K562 (cell line): Measurements from ENCODE around the gene LRRC58. TPM values are rescaled to one million over a fixed set of nuclear protein-coding genes. Genes with fewer than 3 reads are reported as not detected.

Experiments
- ATAC-seq: fragments of 200-7000 bp; cut with Tn5 transposase; 3 replicates; pipeline ENCODE4 v1.9.1; 2020; ENCODE audit warnings: moderate library complexity
- BruUV-seq: library from RNA; stranded (reverse); fragments of 400-500 nt; replicated peaks from 2 replicates; lab custom pipeline; 2021; lab: Mats Ljungman, UMichigan
- CTCF ChIA-PET: fragments of 300-600 bp; formaldehyde crosslinking; extraction: SDS; loops from one replicate; lab custom pipeline; 2021; ENCODE audit warnings: low intra/inter-chr PET ratio; lab: Yijun Ruan, JAX
- POLR2A ChIA-PET: fragments of 300-600, 350-650 bp; sonication (Branson Sonifier 250); formaldehyde crosslinking; extraction: SDS; loops from one replicate; lab custom pipeline; 2021; ENCODE audit warnings: antibody characterized with exemption, inconsistent platforms; lab: Yijun Ruan, JAX
- DNase-seq, 4 experiments: peaks; one replicate each; pipeline versions ENCODE4 v3.0.0 to v3.0.0-alpha.2; 2011 to 2018; ENCODE audit warnings: low spot score in 3 of 4, mixed read lengths in 3 of 4; ENCODE audit errors: extremely low read depth in 1 of 4
- FAIRE-seq: peaks from 2 replicates; lab custom pipeline; 2011; peaks lifted over from hg19 to GRCh38; lab: Jason Lieb, UNC
- H2AFZ ChIP-seq: 2 replicates; pipeline ENCODE4 v1.6.0; 2011; ENCODE audit warnings: low read depth, low read length, control low read depth, inconsistent platforms
- H3K27ac ChIP-seq: fragments of 200-600 bp; 3 replicates; pipeline ENCODE4 v1.8.0; 2011; ENCODE audit warnings: low read depth, mild to moderate bottlenecking, control low read depth, inconsistent platforms, low read length, moderate library complexity, mixed read lengths; ENCODE audit errors: extremely low read depth
- H3K27me3 ChIP-seq, 2 experiments: fragments of 300-600 bp in 1 of 2; 2 replicates in 1 of 2; 3 replicates in 1 of 2; pipeline versions ENCODE4 v1.6.0 to v1.8.0; 2011; ENCODE audit warnings: inconsistent platforms in 2 of 2, low read length in 2 of 2, mild to moderate bottlenecking in 1 of 2, mixed read lengths in 1 of 2, moderate library complexity in 1 of 2; ENCODE audit not compliant: control insufficient read depth in 2 of 2, insufficient read depth in 2 of 2
- H3K36me3 ChIP-seq: fragments of 300-600 bp; 3 replicates; pipeline ENCODE4 v1.8.0; 2011; ENCODE audit warnings: mild to moderate bottlenecking, low read length, inconsistent platforms; ENCODE audit not compliant: control insufficient read depth, insufficient read depth
- H3K4me1 ChIP-seq, 2 experiments: fragments of 200-600 bp in 1 of 2; replicated peaks in 1 of 2; 2 replicates in 1 of 2; 3 replicates in 1 of 2; pipeline versions ENCODE4 v1.5.1 to v1.8.0; 2011; ENCODE audit warnings: inconsistent platforms in 2 of 2, low read length in 2 of 2, mild to moderate bottlenecking in 1 of 2, mixed read lengths in 1 of 2, moderate library complexity in 1 of 2; ENCODE audit not compliant: control insufficient read depth in 2 of 2, insufficient read depth in 2 of 2
- H3K4me2 ChIP-seq: 2 replicates; pipeline ENCODE4 v1.6.1; 2011; ENCODE audit warnings: low read length, control low read depth, inconsistent platforms, mixed read lengths; ENCODE audit not compliant: insufficient read depth
- H3K4me3 ChIP-seq: fragments of 200-600 bp; sonication (generic), shearing (Covaris generic); 2 replicates; pipeline ENCODE4 v1.5.1; 2016; ENCODE audit warnings: control low read depth, inconsistent platforms
- H3K79me2 ChIP-seq: fragments of 200-600 bp; 3 replicates; pipeline ENCODE4 v1.8.0; 2011; ENCODE audit warnings: low read length, inconsistent platforms; ENCODE audit not compliant: control insufficient read depth, insufficient read depth
- H3K9ac ChIP-seq, 2 experiments: 2 replicates each; pipeline versions ENCODE4 v1.6.0 to v1.6.1; 2011; ENCODE audit warnings: low read depth in 2 of 2, low read length in 2 of 2, control low read depth in 1 of 2, inconsistent platforms in 1 of 2, mild to moderate bottlenecking in 1 of 2, mixed read lengths in 1 of 2; ENCODE audit not compliant: insufficient read depth in 1 of 2
- H3K9me1 ChIP-seq: one replicate; pipeline ENCODE4 v1.6.0; 2011; ENCODE audit warnings: inconsistent platforms, mild to moderate bottlenecking, low read length, moderate library complexity; ENCODE audit not compliant: control insufficient read depth, insufficient read depth
- H3K9me3 ChIP-seq: replicated peaks from 2 replicates; pipeline ENCODE4 v1.5.1; 2011; ENCODE audit warnings: low read depth, low read length, inconsistent platforms; ENCODE audit not compliant: control insufficient read depth, insufficient read depth
- H4K20me1 ChIP-seq: replicated peaks from 2 replicates; pipeline ENCODE4 v1.6.1; 2011; ENCODE audit warnings: low read length, inconsistent platforms, mixed read lengths; ENCODE audit not compliant: control insufficient read depth, insufficient read depth
- FUS ChIP-seq: fragments of 200-400 bp; formaldehyde crosslinking; optimal IDR thresholded peaks from 2 replicates; pipeline ENCODE3; 2017; ENCODE audit warnings: low read depth, low read length
- MCM2 ChIP-seq: fragments of 450-650 bp; IDR thresholded peaks from 2 replicates; pipeline ENCODE4 v1.6.1; 2017; ENCODE audit warnings: low read depth, mild to moderate bottlenecking
- PML ChIP-seq: IDR thresholded peaks from 2 replicates; pipeline ENCODE4 v1.6.1; 2012; ENCODE audit warnings: low read length, inconsistent platforms
- RBM14 ChIP-seq: fragments of 200-400 bp; formaldehyde crosslinking; IDR thresholded peaks from 2 replicates; pipeline ENCODE4 v1.6.1; 2018; ENCODE audit warnings: low read depth, mild to moderate bottlenecking, low read length, moderate library complexity, borderline replicate concordance; ENCODE audit not compliant: insufficient read depth
- TBP ChIP-seq: optimal IDR thresholded peaks from 2 replicates; pipeline ENCODE3; 2011; ENCODE audit warnings: low read depth, low read length, improper control_type of control experiment
- TEAD4 ChIP-seq, 2 experiments: sonication (generic) in 1 of 2; formaldehyde crosslinking in 1 of 2; IDR thresholded peaks; 2 replicates each; pipeline versions ENCODE4 v1.6.1 to v1.8.0; 2012 to 2022; ENCODE audit warnings: borderline replicate concordance in 1 of 2, inconsistent platforms in 1 of 2, low read length in 1 of 2, mild to moderate bottlenecking in 1 of 2, missing genetic modification reagents in 1 of 2
- YY1 ChIP-seq, 3 experiments: IDR thresholded peaks; 2 replicates each; pipeline ENCODE4 v1.6.1; 2011; ENCODE audit warnings: low read length in 2 of 3, mild to moderate bottlenecking in 2 of 3, moderate library complexity in 2 of 3, borderline replicate concordance in 1 of 3, control low read depth in 1 of 3, low read depth in 1 of 3; ENCODE audit not compliant: insufficient read depth in 3 of 3, insufficient replicate concordance in 2 of 3, control insufficient read depth in 1 of 3, insufficient read length in 1 of 3; ENCODE audit errors: extremely low read depth in 1 of 3
- ZNF354B ChIP-seq: fragments of 250-450 bp; sonication (Bioruptor Pico); IDR thresholded peaks from 2 replicates; pipeline ENCODE4 v1.4.0; 2020
- ZNF695 ChIP-seq: fragments of 450-650 bp; formaldehyde crosslinking; IDR thresholded peaks from 2 replicates; pipeline ENCODE4 v1.4.0; 2020; ENCODE audit warnings: mild to moderate bottlenecking, moderate library complexity
- ZNF79 ChIP-seq: fragments of 250-450 bp; sonication (Bioruptor Pico); IDR thresholded peaks from 2 replicates; pipeline ENCODE4 v1.4.0; 2020; ENCODE audit warnings: low read depth, mild to moderate bottlenecking, moderate library complexity
- WGBS: fragments of 100-300 bp; shearing (Covaris generic); methylation state at CpG from one replicate; pipeline ENCODE4 v1.1.6; 2016; ENCODE audit warnings: low coverage, mixed read lengths; ENCODE audit not compliant: insufficient coverage; ENCODE audit errors: missing lambda C conversion rate; 5-methylcytosine and 5-hydroxymethylcytosine counted together
- in situ Hi-C: fragments of 300-500 bp; cut with MboI; formaldehyde crosslinking; loops from 4 replicates; pipeline ENCODE4 v1.15.0; 2018; ENCODE audit warnings: inconsistent platforms, mixed read lengths
- intact Hi-C: fragments of 100-400 bp; cut with micrococcal nuclease; formaldehyde crosslinking; loops from 2 replicates; pipeline ENCODE4 v1.14.2; 2022
- polyA plus RNA-seq, 8 experiments: library from polyadenylated mRNA; depleted of rRNA in 4 of 8; stranded (reverse) in 5 of 8; unstranded in 3 of 8; fragments of >200 nt; fragmentation: Nextera tagmentation in 2 of 8; fragmentation: Illumina TruSeq in 1 of 8; extraction: Ambion mirVana in 2 of 8; extraction: Trizol in 1 of 8; gene quantifications; 2 replicates each; pipeline versions ENCODE4 v1.2.1 to v1.2.3, GENCODE V29; 2011 to 2014; ENCODE audit warnings: inconsistent platforms in 1 of 8, missing spikeins in 1 of 8
- total RNA-seq, 7 experiments: library from RNA; depleted of rRNA in 6 of 7; stranded (reverse); fragments of >200 nt in 6 of 7; fragmentation: Illumina TruSeq in 2 of 7; extraction: Trizol in 2 of 7; gene quantifications; 2 replicates each; pipeline versions ENCODE4 v1.2.1 to v1.2.3, GENCODE V29; 2011 to 2021; ENCODE audit warnings: low replicate concordance in 1 of 7
- TF ChIP-seq, protein P1 (sequence below): fragments of 450-650 bp; formaldehyde crosslinking; IDR thresholded peaks from 2 replicates; pipeline ENCODE4 v1.4.0; 2022; ENCODE audit warnings: missing genetic modification characterization
- TF ChIP-seq, protein P2 (sequence below): sonication (generic); formaldehyde crosslinking; IDR thresholded peaks from 2 replicates; pipeline ENCODE4 v1.4.0; 2020; ENCODE audit warnings: mild to moderate bottlenecking, missing genetic modification reagents
- TF ChIP-seq, protein P3 (sequence below): fragments of 250-450 bp; sonication (Bioruptor Pico); IDR thresholded peaks from 2 replicates; pipeline ENCODE4 v1.4.0; 2020
- TF ChIP-seq, protein P4 (sequence below): IDR thresholded peaks from 2 replicates; pipeline ENCODE4 v1.6.1; 2011; ENCODE audit not compliant: insufficient read length; ENCODE audit errors: extremely low read depth
- TF ChIP-seq, protein P5 (sequence below): fragments of 450-650 bp; formaldehyde crosslinking; IDR thresholded peaks from 2 replicates; pipeline ENCODE4 v1.4.0; 2020; ENCODE audit warnings: mild to moderate bottlenecking, moderate library complexity

The LRRC58 gene
- total and polyA plus RNA-seq, 9 of the 15 experiments (the other 6 are each of a cell fraction or from before 2014, with no cell fraction given) = 5.6 to 26.6 (median 14.8) TPM

DNA sequence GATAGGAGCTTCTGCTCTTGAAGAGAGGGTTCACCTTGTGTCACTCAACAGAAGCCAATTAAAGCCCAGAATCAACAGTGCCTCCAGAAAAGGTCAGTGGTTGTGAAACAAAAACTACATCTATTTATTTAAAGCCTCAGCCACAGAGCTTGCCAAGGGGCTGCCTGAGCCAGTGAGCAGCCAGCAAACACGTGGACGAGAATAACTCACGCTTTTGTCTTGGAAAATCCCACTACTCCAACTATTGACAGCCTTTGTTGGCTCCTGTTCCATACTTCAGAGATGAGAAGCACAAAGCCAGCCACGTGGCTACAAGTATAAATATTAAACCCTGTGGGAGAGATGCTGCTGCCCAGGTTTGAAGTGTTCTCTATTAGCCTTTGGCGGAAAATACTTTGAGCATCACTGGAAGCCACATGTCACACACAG is 74.4 kb downstream of the LRRC58 start:
- Histone ChIP-seq H3K4me1 (no peaks in the 10 kb centered on the region), H3K9me3 (no peaks in the 10 kb centered on the region), H3K27ac (no peak overlapping the region), H3K36me3 (no peaks in the 10 kb centered on the region), H3K9ac (no peak overlapping the region), H3K79me2 (no peaks in the 10 kb centered on the region), H4K20me1 (no peaks in the 10 kb centered on the region), H3K4me2 (no peak overlapping the region), H3K27me3 (no peaks in the 10 kb centered on the region), H3K9me1 (no peaks in the 10 kb centered on the region), H3K4me3 (no peak overlapping the region), H2AFZ (no peak overlapping the region)
- in situ Hi-C loops = no loop called here
- intact Hi-C loops = no loop called here
- ChIA-PET POLR2A (no interaction called here), CTCF (no interaction called here)
- DNase-seq (no peak), ATAC-seq (no peak), FAIRE-seq (no peak)
- WGBS = 1% methylated on average over 5 of the region's 5 CpGs
- no TSS peak for BruUV-seq
- TF ChIP-seq, protein P1, sequence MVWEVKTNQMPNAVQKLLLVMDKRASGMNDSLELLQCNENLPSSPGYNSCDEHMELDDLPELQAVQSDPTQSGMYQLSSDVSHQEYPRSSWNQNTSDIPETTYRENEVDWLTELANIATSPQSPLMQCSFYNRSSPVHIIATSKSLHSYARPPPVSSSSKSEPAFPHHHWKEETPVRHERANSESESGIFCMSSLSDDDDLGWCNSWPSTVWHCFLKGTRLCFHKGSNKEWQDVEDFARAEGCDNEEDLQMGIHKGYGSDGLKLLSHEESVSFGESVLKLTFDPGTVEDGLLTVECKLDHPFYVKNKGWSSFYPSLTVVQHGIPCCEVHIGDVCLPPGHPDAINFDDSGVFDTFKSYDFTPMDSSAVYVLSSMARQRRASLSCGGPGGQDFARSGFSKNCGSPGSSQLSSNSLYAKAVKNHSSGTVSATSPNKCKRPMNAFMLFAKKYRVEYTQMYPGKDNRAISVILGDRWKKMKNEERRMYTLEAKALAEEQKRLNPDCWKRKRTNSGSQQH (CRISPR knock-in tag) = no peak
- TF ChIP-seq FUS = no peak
- TF ChIP-seq, protein P2, sequence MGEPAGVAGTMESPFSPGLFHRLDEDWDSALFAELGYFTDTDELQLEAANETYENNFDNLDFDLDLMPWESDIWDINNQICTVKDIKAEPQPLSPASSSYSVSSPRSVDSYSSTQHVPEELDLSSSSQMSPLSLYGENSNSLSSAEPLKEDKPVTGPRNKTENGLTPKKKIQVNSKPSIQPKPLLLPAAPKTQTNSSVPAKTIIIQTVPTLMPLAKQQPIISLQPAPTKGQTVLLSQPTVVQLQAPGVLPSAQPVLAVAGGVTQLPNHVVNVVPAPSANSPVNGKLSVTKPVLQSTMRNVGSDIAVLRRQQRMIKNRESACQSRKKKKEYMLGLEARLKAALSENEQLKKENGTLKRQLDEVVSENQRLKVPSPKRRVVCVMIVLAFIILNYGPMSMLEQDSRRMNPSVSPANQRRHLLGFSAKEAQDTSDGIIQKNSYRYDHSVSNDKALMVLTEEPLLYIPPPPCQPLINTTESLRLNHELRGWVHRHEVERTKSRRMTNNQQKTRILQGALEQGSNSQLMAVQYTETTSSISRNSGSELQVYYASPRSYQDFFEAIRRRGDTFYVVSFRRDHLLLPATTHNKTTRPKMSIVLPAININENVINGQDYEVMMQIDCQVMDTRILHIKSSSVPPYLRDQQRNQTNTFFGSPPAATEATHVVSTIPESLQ = no peak
- no peak for TF ChIP-seq ZNF695 (CRISPR knock-in tag)
- no peak for TF ChIP-seq ZNF79 (CRISPR knock-in tag)
- TF ChIP-seq, protein P3, sequence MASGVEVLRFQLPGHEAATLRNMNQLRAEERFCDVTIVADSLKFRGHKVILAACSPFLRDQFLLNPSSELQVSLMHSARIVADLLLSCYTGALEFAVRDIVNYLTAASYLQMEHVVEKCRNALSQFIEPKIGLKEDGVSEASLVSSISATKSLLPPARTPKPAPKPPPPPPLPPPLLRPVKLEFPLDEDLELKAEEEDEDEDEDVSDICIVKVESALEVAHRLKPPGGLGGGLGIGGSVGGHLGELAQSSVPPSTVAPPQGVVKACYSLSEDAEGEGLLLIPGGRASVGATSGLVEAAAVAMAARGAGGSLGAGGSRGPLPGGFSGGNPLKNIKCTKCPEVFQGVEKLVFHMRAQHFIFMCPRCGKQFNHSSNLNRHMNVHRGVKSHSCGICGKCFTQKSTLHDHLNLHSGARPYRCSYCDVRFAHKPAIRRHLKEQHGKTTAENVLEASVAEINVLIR = no peak
- TF ChIP-seq, protein P4, sequence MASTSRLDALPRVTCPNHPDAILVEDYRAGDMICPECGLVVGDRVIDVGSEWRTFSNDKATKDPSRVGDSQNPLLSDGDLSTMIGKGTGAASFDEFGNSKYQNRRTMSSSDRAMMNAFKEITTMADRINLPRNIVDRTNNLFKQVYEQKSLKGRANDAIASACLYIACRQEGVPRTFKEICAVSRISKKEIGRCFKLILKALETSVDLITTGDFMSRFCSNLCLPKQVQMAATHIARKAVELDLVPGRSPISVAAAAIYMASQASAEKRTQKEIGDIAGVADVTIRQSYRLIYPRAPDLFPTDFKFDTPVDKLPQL = no peak
- no peak for TF ChIP-seq YY1 (IDR thresholded peaks at IDR 0.05; ENCODE audit: borderline replicate concordance in 1 of 3, control insufficient read depth in 1 of 3, extremely low read depth in 1 of 3, insufficient read depth in 3 of 3, insufficient read length in 1 of 3, insufficient replicate concordance in 2 of 3, low read depth in 1 of 3, low read length in 2 of 3)
- no peak for TF ChIP-seq PML
- TF ChIP-seq TBP = no peak
- no peak for TF ChIP-seq TEAD4 (IDR thresholded peaks at IDR 0.05; ENCODE audit: low read length)
- TF ChIP-seq TEAD4 (CRISPR knock-in tag; IDR thresholded peaks at IDR 0.05; ENCODE audit: borderline replicate concordance) = no peak
- TF ChIP-seq, protein P5, sequence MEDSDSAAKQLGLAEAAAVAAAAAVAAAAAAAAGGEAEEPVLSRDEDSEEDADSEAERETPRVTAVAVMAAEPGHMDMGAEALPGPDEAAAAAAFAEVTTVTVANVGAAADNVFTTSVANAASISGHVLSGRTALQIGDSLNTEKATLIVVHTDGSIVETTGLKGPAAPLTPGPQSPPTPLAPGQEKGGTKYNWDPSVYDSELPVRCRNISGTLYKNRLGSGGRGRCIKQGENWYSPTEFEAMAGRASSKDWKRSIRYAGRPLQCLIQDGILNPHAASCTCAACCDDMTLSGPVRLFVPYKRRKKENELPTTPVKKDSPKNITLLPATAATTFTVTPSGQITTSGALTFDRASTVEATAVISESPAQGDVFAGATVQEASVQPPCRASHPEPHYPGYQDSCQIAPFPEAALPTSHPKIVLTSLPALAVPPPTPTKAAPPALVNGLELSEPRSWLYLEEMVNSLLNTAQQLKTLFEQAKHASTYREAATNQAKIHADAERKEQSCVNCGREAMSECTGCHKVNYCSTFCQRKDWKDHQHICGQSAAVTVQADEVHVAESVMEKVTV (CRISPR knock-in tag) = no peak
- TF ChIP-seq RBM14 = no peak
- no peak for TF ChIP-seq MCM2
- TF ChIP-seq ZNF354B (CRISPR knock-in tag) = no peak
